Peyer's patch (tissue), 4 donors: ENCODE data around the gene NEURL1B.

Experiments
- CTCF ChIP-seq, 6 experiments: fragments of 450-650 bp in 4 of 6; fragments of 200-600 bp in 2 of 6; sonication (generic) in 1 of 6; IDR thresholded peaks; one replicate each; pipeline ENCODE4 v1.5.1; 2017 to 2019; ENCODE audit warnings: antibody characterized with exemption in 6 of 6, mild to moderate bottlenecking in 3 of 6, moderate library complexity in 1 of 6
- POLR2A ChIP-seq, 2 donors: fragments of 450-650 bp; IDR thresholded peaks; one replicate each; pipeline ENCODE4 v1.5.1; 2017; ENCODE audit warnings: antibody characterized with exemption in 2 of 2, mild to moderate bottlenecking in 2 of 2, moderate library complexity in 2 of 2

GRCh38 chr5:172597755-172598155, 43.3 kb upstream of the NEURL1B start:
- TF ChIP-seq CTCF (IDR thresholded peaks at IDR 0.05) (no peak), POLR2A (IDR thresholded peaks at IDR 0.05) (no peak)
